ENCODE data around the gene OTUD7B.

OTUD7B gene

GRCh38 chr1:149993181-149993580 lies 17.3 kb downstream of the OTUD7B start:
- Histone ChIP-seq H3K27ac (no peak overlapping the region), H3K36me3 (replicated peaks) (no peaks in the 10 kb centered on the region), H3K4me3 (ENCODE audit: low read depth, low read length) (no peak overlapping the region), H3K27me3 (replicated peaks) (no peaks in the 10 kb centered on the region)
- in situ Hi-C loops (cut with HindIII; ENCODE audit: low pct_ligation_motif_present, low sequenced_read_pairs) = no loop called here
- DNase-seq = no peak
- no peak for TF ChIP-seq CTCF (IDR thresholded peaks at IDR 0.05; ENCODE audit: low read depth, low read length, missing control alignments)

- no peak for TF ChIP-seq CTCF (IDR thresholded peaks at IDR 0.05; ENCODE audit: low read depth, low read length, missing control alignments)
- in situ Hi-C loops (cut with HindIII; ENCODE audit: low pct_ligation_motif_present, low sequenced_read_pairs) = no loop called here
- Histone ChIP-seq H3K27me3 (replicated peaks) (no peaks in the 10 kb centered on the region), H3K36me3 (replicated peaks) (no peaks in the 10 kb centered on the region), H3K4me3 (ENCODE audit: low read depth, low read length) (no peak overlapping the region), H3K27ac (no peak overlapping the region)
- DNase-seq = no peak
Measured at GRCh38 chr1:149987297-149987595, 23.3 kb downstream of the OTUD7B start.

- peak; percentile 59 for DNase-seq
- in situ Hi-C loops (cut with HindIII; ENCODE audit: low pct_ligation_motif_present, low sequenced_read_pairs) = no loop called here
- H3K27me3 ChIP-seq (replicated peaks) = no peaks in the 10 kb centered on the region
- H3K4me3 ChIP-seq (ENCODE audit: low read depth, low read length) = no peak overlapping the region
- no peak for TF ChIP-seq CTCF (IDR thresholded peaks at IDR 0.05; ENCODE audit: low read depth, low read length, missing control alignments)
- no peaks in the 10 kb centered on the region for H3K36me3 ChIP-seq (replicated peaks)
- H3K27ac ChIP-seq = peak overlapping the region; percentile 29
Measured at GRCh38 chr1:149986486-149987296, 23.8 kb downstream of the OTUD7B start.

GRCh38 chr1:149979972-149980540 lies 30.5 kb downstream of the OTUD7B start:
- in situ Hi-C loops (cut with HindIII; ENCODE audit: low pct_ligation_motif_present, low sequenced_read_pairs) = no loop called here
- no peak overlapping the region for H3K4me3 ChIP-seq (ENCODE audit: low read depth, low read length)
- no peak for TF ChIP-seq CTCF (IDR thresholded peaks at IDR 0.05; ENCODE audit: low read depth, low read length, missing control alignments)
- no peak overlapping the region for H3K27ac ChIP-seq
- no peak for DNase-seq
- H3K36me3 ChIP-seq (replicated peaks) = peaks cover 2% of the 10 kb centered on the region
- no peaks in the 10 kb centered on the region for H3K27me3 ChIP-seq (replicated peaks)

GRCh38 chr1:149979245-149979971 lies 31.1 kb downstream of the OTUD7B start:
- H3K27ac ChIP-seq = no peak overlapping the region
- no peak overlapping the region for H3K4me3 ChIP-seq (ENCODE audit: low read depth, low read length)
- peaks cover 5% of the 10 kb centered on the region for H3K36me3 ChIP-seq (replicated peaks)
- in situ Hi-C loops (cut with HindIII; ENCODE audit: low pct_ligation_motif_present, low sequenced_read_pairs) = no loop called here
- TF ChIP-seq CTCF (IDR thresholded peaks at IDR 0.05; ENCODE audit: low read depth, low read length, missing control alignments) = no peak
- no peak for DNase-seq
- H3K27me3 ChIP-seq (replicated peaks) = no peaks in the 10 kb centered on the region
